HUES48 (cell line): Measurements from ENCODE around the gene AKAP6.

Experiments used
- H3K27ac ChIP-seq: one replicate; pipeline ENCODE4 v1.7.0; 2013; ENCODE audit warnings: low read depth, low read length, inconsistent platforms
- H3K27me3 ChIP-seq: 2 replicates; pipeline ENCODE4 v1.6.1; 2013; ENCODE audit warnings: mild to moderate bottlenecking, low read length; ENCODE audit not compliant: control insufficient read depth, insufficient read depth
- H3K36me3 ChIP-seq: 2 replicates; pipeline ENCODE4 v1.6.1; 2013; ENCODE audit warnings: low read length; ENCODE audit not compliant: control insufficient read depth, insufficient read depth
- H3K4me1 ChIP-seq: 2 replicates; pipeline ENCODE4 v1.6.1; 2013; ENCODE audit warnings: mild to moderate bottlenecking, low read length; ENCODE audit not compliant: control insufficient read depth, insufficient read depth
- H3K4me3 ChIP-seq: 2 replicates; pipeline ENCODE4 v1.5.1; 2013; ENCODE audit warnings: mild to moderate bottlenecking, low read depth, low read length
- H3K9ac ChIP-seq: 2 replicates; pipeline ENCODE4 v1.6.1; 2013; ENCODE audit warnings: mild to moderate bottlenecking, low read depth, low read length, moderate library complexity
- H3K9me3 ChIP-seq: 2 replicates; pipeline ENCODE4 v1.6.1; 2013; ENCODE audit warnings: low read length; ENCODE audit not compliant: control insufficient read depth, insufficient read depth

Gene AKAP6

GRCh38 chr14:32706721-32707519, 377.8 kb downstream of the AKAP6 start:
- H3K27ac ChIP-seq, result no peak overlapping the region
- no peak overlapping the region for H3K4me3 ChIP-seq
- no peaks in the 10 kb centered on the region for H3K9me3 ChIP-seq
- no peaks in the 10 kb centered on the region for H3K36me3 ChIP-seq
- peaks cover 9% of the 10 kb centered on the region; the same call in 1 of the 2 replicates for H3K4me1 ChIP-seq
- H3K27me3 ChIP-seq, result no peaks in the 10 kb centered on the region
- H3K9ac ChIP-seq, result no peak overlapping the region

- no peak overlapping the region for H3K27ac ChIP-seq
- no peaks in the 10 kb centered on the region for H3K9me3 ChIP-seq
- no peak overlapping the region for H3K4me3 ChIP-seq
- no peaks in the 10 kb centered on the region for H3K27me3 ChIP-seq
- no peaks in the 10 kb centered on the region for H3K36me3 ChIP-seq
- H3K9ac ChIP-seq, result no peak overlapping the region
- H3K4me1 ChIP-seq, result no peaks in the 10 kb centered on the region
Measured at GRCh38 chr14:32707742-32708500, 378.8 kb downstream of the AKAP6 start.

GRCh38 chr14:32709027-32709426, 379.9 kb downstream of the AKAP6 start:
- H3K36me3 ChIP-seq, result no peaks in the 10 kb centered on the region
- no peak overlapping the region for H3K27ac ChIP-seq
- no peak overlapping the region for H3K9ac ChIP-seq
- H3K27me3 ChIP-seq, result no peaks in the 10 kb centered on the region
- no peaks in the 10 kb centered on the region for H3K9me3 ChIP-seq
- no peak overlapping the region for H3K4me3 ChIP-seq
- no peaks in the 10 kb centered on the region for H3K4me1 ChIP-seq

- no peak overlapping the region for H3K9ac ChIP-seq
- no peak overlapping the region for H3K4me3 ChIP-seq
Measured at GRCh38 chr14:32710231-32710671, 381.2 kb downstream of the AKAP6 start.

GRCh38 chr14:32710731-32711680, 381.9 kb downstream of the AKAP6 start:
- Histone ChIP-seq H3K9me3 (no peaks in the 10 kb centered on the region), H3K4me3 (no peak overlapping the region), H3K9ac (no peak overlapping the region), H3K27ac (no peak overlapping the region), H3K27me3 (no peaks in the 10 kb centered on the region), H3K4me1 (no peaks in the 10 kb centered on the region), H3K36me3 (no peaks in the 10 kb centered on the region)

More at GRCh38 chr14:32710231-32710671, 381.2 kb downstream of the AKAP6 start:
- no peaks in the 10 kb centered on the region for H3K4me1 ChIP-seq
- no peak overlapping the region for H3K27ac ChIP-seq
- H3K36me3 ChIP-seq, result no peaks in the 10 kb centered on the region
- H3K9me3 ChIP-seq, result no peaks in the 10 kb centered on the region
- H3K27me3 ChIP-seq, result no peaks in the 10 kb centered on the region

- Histone ChIP-seq H3K9ac (no peak overlapping the region), H3K9me3 (no peaks in the 10 kb centered on the region), H3K27me3 (no peaks in the 10 kb centered on the region), H3K4me1 (no peaks in the 10 kb centered on the region), H3K4me3 (no peak overlapping the region), H3K36me3 (no peaks in the 10 kb centered on the region), H3K27ac (no peak overlapping the region)
Measured at GRCh38 chr14:32713856-32714255, 384.8 kb downstream of the AKAP6 start.

GRCh38 chr14:32719601-32720000, 390.5 kb downstream of the AKAP6 start:
- Histone ChIP-seq H3K27ac (no peak overlapping the region), H3K4me3 (no peak overlapping the region)

GRCh38 chr14:32720927-32721326, 391.8 kb downstream of the AKAP6 start:
- Histone ChIP-seq H3K9me3 (no peaks in the 10 kb centered on the region), H3K4me1 (peaks cover 17% of the 10 kb centered on the region), H3K36me3 (no peaks in the 10 kb centered on the region), H3K27me3 (no peaks in the 10 kb centered on the region), H3K27ac (no peak overlapping the region), H3K9ac (no peak overlapping the region), H3K4me3 (no peak overlapping the region)

More at GRCh38 chr14:32719601-32720000, 390.5 kb downstream of the AKAP6 start:
- H3K36me3 ChIP-seq, result no peaks in the 10 kb centered on the region
- H3K27me3 ChIP-seq, result no peaks in the 10 kb centered on the region
- peaks cover 4% of the 10 kb centered on the region; the same call in 1 of the 2 replicates for H3K4me1 ChIP-seq
- no peak overlapping the region for H3K9ac ChIP-seq
- H3K9me3 ChIP-seq, result no peaks in the 10 kb centered on the region

- Histone ChIP-seq H3K4me3 (no peak overlapping the region), H3K9me3 (no peaks in the 10 kb centered on the region), H3K27ac (no peak overlapping the region), H3K36me3 (no peaks in the 10 kb centered on the region), H3K4me1 (peaks cover 27% of the 10 kb centered on the region), H3K27me3 (no peaks in the 10 kb centered on the region), H3K9ac (no peak overlapping the region)
Measured at GRCh38 chr14:32722631-32723183, 393.6 kb downstream of the AKAP6 start.

- Histone ChIP-seq H3K4me3 (peak overlapping the region; percentile 9; the same call in 1 of the 2 replicates), H3K9me3 (no peaks in the 10 kb centered on the region), H3K9ac (no peak overlapping the region), H3K4me1 (peaks cover 27% of the 10 kb centered on the region), H3K27me3 (no peaks in the 10 kb centered on the region), H3K27ac (no peak overlapping the region), H3K36me3 (no peaks in the 10 kb centered on the region)
Measured at GRCh38 chr14:32724867-32725471, 395.9 kb downstream of the AKAP6 start.
